Thyroid gland (tissue), 4 donors: ENCODE data around the gene SEPTIN11.

Source experiments
- CTCF ChIP-seq, 6 experiments: fragments of 200-600 bp in 3 of 6; fragments of 450-650 bp in 3 of 6; sonication (generic) in 3 of 6; IDR thresholded peaks; one replicate each; pipeline ENCODE4 v1.5.1; 2016 to 2019; ENCODE audit warnings: antibody characterized with exemption in 6 of 6, mild to moderate bottlenecking in 2 of 6, inconsistent platforms in 1 of 6, moderate library complexity in 1 of 6
- POLR2A ChIP-seq, 2 donors: fragments of 450-650 bp; IDR thresholded peaks; one replicate each; pipeline ENCODE4 v1.6.1; 2017; ENCODE audit warnings: antibody characterized with exemption in 2 of 2, mild to moderate bottlenecking in 2 of 2, moderate library complexity in 1 of 2

- TF ChIP-seq CTCF (IDR thresholded peaks at IDR 0.05) (no peak), POLR2A (IDR thresholded peaks at IDR 0.05) (no peak)
Measured at GRCh38 chr4:76952656-76953582, 3.4 kb downstream of the SEPTIN11 start.
